Measurements from ENCODE around the gene C11orf52. TPM values are rescaled to one million over a fixed set of nuclear protein-coding genes. Genes with fewer than 3 reads are reported as not detected.

The C11orf52 gene
- total and polyA plus RNA-seq, 2 of the 8 experiments (the other 6 are each of a cell fraction or from before 2014, with no cell fraction given) = 1.7 to 2.7 TPM

- Histone ChIP-seq H3K4me3 (ENCODE audit: extremely low read depth in 1 of 4, insufficient read depth in 2 of 4, low read depth in 3 of 4, low read length in 4 of 4) (no peak overlapping the region), H3K23me2 (ENCODE audit: low read depth, low read length) (no peaks in the 10 kb centered on the region; the same call in 1 of the 2 replicates), H3K9ac (replicated peaks in 1 of 4; ENCODE audit: extremely low read depth in 1 of 4, low read depth in 3 of 4, low read length in 3 of 4) (no peak overlapping the region), H3K79me1 (ENCODE audit: low read depth, low read length) (no peaks in the 10 kb centered on the region; the same call in 1 of the 2 replicates), H3K27ac (ENCODE audit: low read depth, low read length) (no peak overlapping the region), H3K9me3 (ENCODE audit: insufficient read depth in 2 of 2, low read depth in 1 of 2, low read length in 1 of 2) (no peaks in the 10 kb centered on the region), H3K14ac (ENCODE audit: insufficient read length) (no peak overlapping the region), H2BK20ac (ENCODE audit: low read length) (no peak overlapping the region), H2BK5ac (ENCODE audit: low read depth, low read length) (no peak overlapping the region), H4K20me1 (replicated peaks in 1 of 2; ENCODE audit: control insufficient read depth in 1 of 2, insufficient read depth in 2 of 2, low read length in 2 of 2) (no peaks in the 10 kb centered on the region), H3K36me3 (ENCODE audit: control insufficient read depth in 2 of 4, insufficient read depth in 4 of 4, low read length in 3 of 4) (peaks cover 0 to 2% (median 0%) of the 10 kb centered on the region in 4 experiments; a peak in 4 of 8 replicates), H2BK12ac (ENCODE audit: low read depth, low read length) (no peak overlapping the region), H2AK5ac (ENCODE audit: low read depth, low read length) (no peak overlapping the region), H4K5ac (ENCODE audit: insufficient read length, low read depth, low read length) (no peak overlapping the region), H4K8ac (ENCODE audit: extremely low read depth, insufficient read depth, low read length) (no peak overlapping the region), H3K4me1 (replicated peaks in 1 of 4; ENCODE audit: control insufficient read depth in 3 of 4, insufficient read depth in 4 of 4, low read length in 3 of 4) (peaks cover 0 to 10% (median 3%) of the 10 kb centered on the region in 4 experiments; a peak in 3 of 7 replicates), H3K18ac (ENCODE audit: extremely low read depth, low read length) (no peak overlapping the region), H3K27me3 (replicated peaks in 1 of 4; ENCODE audit: control insufficient read depth in 3 of 4, extremely low read depth in 1 of 4, insufficient read depth in 3 of 4, low read length in 3 of 4) (no peaks in the 10 kb centered on the region), H2AFZ (ENCODE audit: low read length) (no peak overlapping the region), H3K4me2 (ENCODE audit: insufficient read depth in 1 of 2, low read depth in 2 of 2, low read length in 2 of 2) (no peak overlapping the region), H3K23ac (ENCODE audit: insufficient read length) (no peak overlapping the region), H3K56ac (replicated peaks; ENCODE audit: insufficient read length, low read depth, low read length) (no peak overlapping the region), H3K4ac (replicated peaks; ENCODE audit: insufficient read length, low read depth, low read length) (no peak overlapping the region), H3K79me2 (ENCODE audit: control insufficient read depth in 1 of 2, insufficient read depth in 2 of 2, low read length in 2 of 2) (no peaks in the 10 kb centered on the region), H4K91ac (replicated peaks; ENCODE audit: insufficient read length, low read length) (no peak overlapping the region), H2BK15ac (ENCODE audit: low read length) (no peak overlapping the region), H2BK120ac (replicated peaks; ENCODE audit: low read depth, low read length) (no peak overlapping the region)
- ChIA-PET CTCF (ENCODE audit: partially characterized antibody) (interaction anchor here (1.0 to 1.4 kb wide), 3 partner anchors 18 to 86 kb away, joined by 3 read pairs; no protein-coding TSS in a partner anchor), POLR2A (ENCODE audit: partially characterized antibody) (interaction anchor here (1.6 kb wide), 1 partner anchor 15 kb away, joined by 3 read pairs; no protein-coding TSS in a partner anchor)
- no peak for DNase-seq (ENCODE audit: low read depth in 1 of 2, low spot score in 2 of 2)
- 83% methylated on average over 5 of the region's 5 CpGs; no CpG with 5 or more reads in 1 of the 2 experiments for WGBS, 2 experiments (ENCODE audit: extremely low coverage in 1 of 2, insufficient coverage in 1 of 2, insufficient read length in 1 of 2, insufficient replicate concordance in 2 of 2, low coverage in 1 of 2, low lambda C conversion rate in 2 of 2, missing lambda C conversion rate in 1 of 2)
- FAIRE-seq = peak; percentile 24
- TF ChIP-seq GTF2F1 (IDR thresholded peaks at IDR 0.05; ENCODE audit: borderline replicate concordance, low read depth, low read length) (no peak), EGR1 (IDR thresholded peaks at IDR 0.05; ENCODE audit: borderline replicate concordance, low read depth, low read length) (no peak), CREB1 (IDR thresholded peaks at IDR 0.05) (no peak), SP2 (IDR thresholded peaks at IDR 0.05; ENCODE audit: low read length) (no peak), POLR2AphosphoS5 (IDR thresholded peaks at IDR 0.05; ENCODE audit: low read depth, low read length) (no peak)
Measured at GRCh38 chr11:111963931-111964340, 45.2 kb downstream of the C11orf52 start.
